ENCODE data around the gene ATP5PB.

The ATP5PB gene

GRCh38 chr1:111505641-111506119, 56.4 kb downstream of the ATP5PB start:
- H3K79me2 ChIP-seq (ENCODE audit: insufficient read depth, low read length) = no peaks in the 10 kb centered on the region
- ATAC-seq (ENCODE audit: insufficient read depth, low read depth) = no peak
- no peak overlapping the region for H3K4me2 ChIP-seq (ENCODE audit: insufficient read depth, low read length)
- H4K20me1 ChIP-seq (ENCODE audit: insufficient read depth, low read length) = no peaks in the 10 kb centered on the region
- no peak overlapping the region for H3K27ac ChIP-seq (ENCODE audit: low read length)
- TF ChIP-seq CTCF (IDR thresholded peaks at IDR 0.05; ENCODE audit: borderline replicate concordance, extremely low read depth, low read length, poor library complexity, severe bottlenecking) (no peak), EZH2 (IDR thresholded peaks at IDR 0.05; ENCODE audit: borderline replicate concordance, low read depth, low read length, severe bottlenecking) (no peak)
- H3K4me1 ChIP-seq (ENCODE audit: insufficient read depth, low read length) = peaks cover 41% of the 10 kb centered on the region
- H3K9ac ChIP-seq (ENCODE audit: low read depth, low read length) = no peak overlapping the region
- no peaks in the 10 kb centered on the region for H3K9me3 ChIP-seq (ENCODE audit: insufficient read depth, low read length, severe bottlenecking)
- no peaks in the 10 kb centered on the region for H3K36me3 ChIP-seq (ENCODE audit: insufficient read depth, low read length)
- no peak overlapping the region for H3K4me3 ChIP-seq (ENCODE audit: low read depth in 1 of 2, low read length in 2 of 2)
- no peaks in the 10 kb centered on the region for H3K27me3 ChIP-seq (ENCODE audit: insufficient read depth, low read length, poor library complexity)
- peak overlapping the region; percentile 53; the same call in 1 of the 2 replicates for H2AFZ ChIP-seq (ENCODE audit: low read depth, low read length)
- no peak for DNase-seq

GRCh38 chr1:111506561-111506960, 57.3 kb downstream of the ATP5PB start:
- TF ChIP-seq EZH2 (IDR thresholded peaks at IDR 0.05; ENCODE audit: borderline replicate concordance, low read depth, low read length, severe bottlenecking) (no peak), CTCF (IDR thresholded peaks at IDR 0.05; ENCODE audit: borderline replicate concordance, extremely low read depth, low read length, poor library complexity, severe bottlenecking) (no peak)
- Histone ChIP-seq H3K4me2 (ENCODE audit: insufficient read depth, low read length) (no peak overlapping the region), H3K9me3 (ENCODE audit: insufficient read depth, low read length, severe bottlenecking) (no peaks in the 10 kb centered on the region), H2AFZ (ENCODE audit: low read depth, low read length) (no peak overlapping the region), H3K27ac (ENCODE audit: low read length) (no peak overlapping the region), H3K4me3 (ENCODE audit: low read depth in 1 of 2, low read length in 2 of 2) (no peak overlapping the region), H3K36me3 (ENCODE audit: insufficient read depth, low read length) (no peaks in the 10 kb centered on the region), H3K4me1 (ENCODE audit: insufficient read depth, low read length) (peaks cover 41% of the 10 kb centered on the region), H3K9ac (ENCODE audit: low read depth, low read length) (no peak overlapping the region), H4K20me1 (ENCODE audit: insufficient read depth, low read length) (no peaks in the 10 kb centered on the region), H3K79me2 (ENCODE audit: insufficient read depth, low read length) (no peaks in the 10 kb centered on the region), H3K27me3 (ENCODE audit: insufficient read depth, low read length, poor library complexity) (no peaks in the 10 kb centered on the region)
- ATAC-seq (ENCODE audit: insufficient read depth, low read depth) (no peak), DNase-seq (no peak)

- Histone ChIP-seq H3K4me1 (ENCODE audit: insufficient read depth, low read length) (peaks cover 41% of the 10 kb centered on the region), H3K27ac (ENCODE audit: low read length) (peak overlapping the region; percentile 93)
- DNase-seq = peak; percentile 67
Measured at GRCh38 chr1:111507411-111508201, 58.3 kb downstream of the ATP5PB start.

More at GRCh38 chr1:111507411-111508201, 58.3 kb downstream of the ATP5PB start:
- Histone ChIP-seq H2AFZ (ENCODE audit: low read depth, low read length) (peak overlapping the region; percentile 96), H3K27me3 (ENCODE audit: insufficient read depth, low read length, poor library complexity) (no peaks in the 10 kb centered on the region), H3K4me2 (ENCODE audit: insufficient read depth, low read length) (peak overlapping the region; percentile 69), H3K9me3 (ENCODE audit: insufficient read depth, low read length, severe bottlenecking) (no peaks in the 10 kb centered on the region), H3K9ac (ENCODE audit: low read depth, low read length) (peak overlapping the region; percentile 57), H3K36me3 (ENCODE audit: insufficient read depth, low read length) (no peaks in the 10 kb centered on the region), H3K4me3 (ENCODE audit: low read depth in 1 of 2, low read length in 2 of 2) (peak overlapping the region in 1 of 2 experiments; percentile 52; a peak in 2 of 4 replicates), H4K20me1 (ENCODE audit: insufficient read depth, low read length) (no peaks in the 10 kb centered on the region), H3K79me2 (ENCODE audit: insufficient read depth, low read length) (no peaks in the 10 kb centered on the region)
- TF ChIP-seq CTCF (IDR thresholded peaks at IDR 0.05; ENCODE audit: borderline replicate concordance, extremely low read depth, low read length, poor library complexity, severe bottlenecking) = peak; percentile 8
- TF ChIP-seq EZH2 (IDR thresholded peaks at IDR 0.05; ENCODE audit: borderline replicate concordance, low read depth, low read length, severe bottlenecking) = no peak
- peak; percentile 70 for ATAC-seq (ENCODE audit: insufficient read depth, low read depth)
